ENCODE measurements around the gene BAHD1.

BAHD1 gene

DNA sequence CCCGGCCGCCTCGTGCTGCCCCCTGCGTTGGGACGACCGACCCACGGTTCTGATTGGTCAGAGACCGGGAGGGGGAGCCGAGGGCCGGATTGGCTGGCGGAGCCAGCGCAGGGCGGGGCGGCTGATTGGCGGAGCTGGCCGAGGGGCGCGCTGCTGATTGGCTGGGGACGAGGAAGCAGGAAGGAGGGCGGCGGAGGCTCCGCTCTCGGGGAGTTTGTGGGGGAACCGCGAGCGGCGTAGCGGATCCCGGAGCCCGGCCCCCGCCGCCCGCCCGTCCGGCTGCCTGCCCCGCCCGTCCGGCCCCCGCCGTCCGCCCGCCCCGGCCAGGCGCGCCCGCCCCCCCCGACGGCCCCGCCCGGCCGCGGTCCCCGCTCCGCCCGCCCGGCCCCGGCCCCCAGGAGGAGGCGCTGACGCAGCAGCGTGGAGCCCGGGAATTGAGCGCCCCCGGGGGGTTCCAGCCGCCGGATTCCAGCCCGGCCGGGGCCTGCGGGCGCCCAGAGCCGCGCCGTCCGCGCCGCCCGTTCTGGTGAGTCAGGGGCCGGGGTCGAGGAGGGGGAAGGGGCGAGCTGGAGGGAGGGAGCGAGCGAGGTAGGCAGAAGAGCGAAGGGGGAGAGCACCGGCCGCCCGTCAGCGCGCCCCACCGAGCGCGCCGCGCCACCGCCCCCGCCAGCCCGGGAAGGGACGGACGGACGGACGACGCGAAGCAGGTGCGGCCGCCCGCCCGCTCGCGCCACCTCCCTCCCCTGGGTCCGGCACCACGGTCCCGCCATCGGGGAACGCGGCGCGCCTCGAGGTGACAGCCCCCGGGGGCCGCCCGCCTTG is at the start of gene BAHD1:
Gene BAHD1 (plus strand): TSS at position 211 of the 822 bp plus-strand sequence. CDS start 17,512 bp downstream, outside the sequence.
- peak; percentile 99 for DNase-seq (ENCODE audit: low spot score)

DNA sequence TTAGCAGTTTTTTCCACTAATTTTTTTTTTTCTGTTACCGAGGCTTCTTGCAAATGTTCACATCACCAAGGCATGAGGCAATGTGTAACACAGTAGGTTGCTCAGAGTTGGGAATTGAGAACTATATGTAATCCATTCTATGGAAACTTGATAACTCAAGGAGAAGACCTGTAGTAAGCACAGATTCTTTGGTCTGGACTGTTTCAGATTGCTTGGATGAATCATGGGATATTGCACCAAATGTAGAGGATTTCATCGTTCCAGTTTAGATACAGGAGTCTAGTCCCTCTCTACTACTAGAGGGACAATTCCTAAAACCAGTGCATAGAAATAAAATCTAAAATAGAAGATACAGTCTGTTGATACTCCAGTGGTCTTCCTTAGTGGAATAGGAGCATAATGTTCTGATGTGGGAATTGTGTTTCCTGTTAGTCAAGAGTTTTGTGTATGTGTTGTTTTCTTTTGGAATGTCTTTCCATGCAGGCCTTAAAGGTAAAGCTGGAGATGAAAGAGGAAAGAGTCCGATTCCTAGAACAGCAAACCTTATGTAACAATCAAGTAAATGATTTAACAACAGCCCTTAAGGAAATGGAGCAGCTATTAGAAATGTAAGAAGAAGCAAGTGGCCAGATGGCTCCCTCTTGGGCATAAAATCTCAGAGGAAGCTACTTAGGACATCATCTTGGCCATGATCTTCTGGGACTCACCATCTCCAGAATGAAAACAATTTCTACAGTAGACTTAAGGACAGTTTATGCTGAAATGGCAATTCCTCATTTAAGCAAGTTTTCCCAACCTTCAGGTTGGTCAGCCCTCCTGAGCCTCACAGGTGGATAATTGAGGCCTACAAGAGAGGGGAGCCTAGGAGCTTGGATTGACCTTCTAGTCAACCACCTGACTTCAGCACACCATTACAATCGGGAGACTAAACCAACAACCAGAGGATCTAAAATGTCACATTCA is 47.5 kb upstream of the BAHD1 start:
- DNase-seq (ENCODE audit: low spot score), result no peak

DNA sequence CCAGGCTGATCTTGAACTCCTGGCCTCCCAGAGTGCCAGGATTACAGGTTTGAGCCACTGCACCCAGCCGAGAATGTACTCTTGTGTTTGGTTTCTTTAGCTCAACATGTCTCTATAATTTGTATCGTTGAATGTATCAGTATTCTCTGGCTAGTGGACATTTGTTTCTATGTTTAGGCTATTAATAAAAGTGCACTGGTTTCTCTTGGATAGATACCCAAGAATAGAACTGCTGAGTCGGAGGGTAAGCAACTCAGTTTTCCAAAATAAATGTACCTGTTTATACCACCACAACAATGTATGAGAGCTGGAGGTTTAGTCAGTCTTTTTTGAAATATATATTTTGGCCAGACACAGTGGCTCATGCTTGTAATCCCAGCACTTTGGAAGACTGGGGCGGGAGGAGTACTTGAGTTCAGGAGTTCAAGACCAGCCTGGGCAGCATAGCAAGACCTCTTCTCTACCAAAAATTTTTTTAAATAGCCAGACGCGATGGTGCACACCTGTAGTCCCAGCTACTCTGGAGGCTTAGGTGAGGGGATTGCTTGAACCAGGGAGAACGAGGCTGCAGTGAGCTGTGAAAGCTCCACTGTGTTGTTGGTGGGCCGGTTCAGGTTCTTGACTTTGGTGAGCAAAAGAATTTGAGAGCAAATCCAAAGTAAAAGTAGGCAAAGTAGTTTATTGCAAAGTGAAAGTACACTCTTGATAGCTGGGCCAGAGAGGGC is 42.9 kb upstream of the BAHD1 start:
- no peak for DNase-seq (ENCODE audit: low spot score)

DNA sequence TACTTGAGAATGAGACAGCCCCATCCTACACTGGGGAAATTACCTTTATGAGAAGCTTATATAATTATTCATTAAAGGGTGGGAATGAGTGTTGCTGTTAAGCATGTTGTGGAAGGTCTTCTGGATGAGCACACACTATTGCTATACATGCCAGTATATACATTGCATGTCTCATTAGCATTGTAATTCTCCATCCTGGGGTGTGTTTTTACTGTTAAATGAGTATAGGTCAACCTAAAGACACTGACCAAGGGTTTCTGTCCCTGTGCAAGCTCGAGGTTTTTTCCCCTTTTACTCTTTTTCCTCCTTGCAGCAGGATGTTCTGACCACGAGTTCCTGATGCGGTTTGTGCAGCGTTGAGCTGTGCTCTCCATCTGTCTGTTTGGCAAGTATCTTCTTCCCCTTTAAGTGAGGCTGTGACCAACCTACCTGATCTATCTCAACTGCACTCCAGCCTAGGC is 42.3 kb upstream of the BAHD1 start:
- DNase-seq (ENCODE audit: low spot score), result no peak

DNA sequence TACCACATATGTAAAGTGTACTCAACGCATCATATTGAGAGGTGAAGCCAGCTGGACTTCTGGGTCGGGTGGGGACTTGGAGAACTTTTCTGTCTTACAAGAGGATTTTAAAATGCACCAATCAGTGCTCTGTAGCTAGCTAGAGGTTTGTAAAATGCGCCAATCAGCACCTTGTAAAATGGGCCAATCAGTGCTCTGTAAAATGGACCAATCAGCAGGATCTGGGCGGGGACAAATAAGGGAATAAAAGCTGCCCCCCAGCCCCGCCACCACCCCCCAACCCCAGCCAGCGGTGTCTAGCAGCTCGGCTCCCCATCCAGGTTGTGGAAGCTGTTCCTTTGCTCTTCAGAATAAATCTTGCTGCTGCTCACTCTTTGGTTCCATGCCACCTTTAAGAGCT is 41.4 kb upstream of the BAHD1 start:
- DNase-seq (ENCODE audit: low spot score), result no peak

DNA sequence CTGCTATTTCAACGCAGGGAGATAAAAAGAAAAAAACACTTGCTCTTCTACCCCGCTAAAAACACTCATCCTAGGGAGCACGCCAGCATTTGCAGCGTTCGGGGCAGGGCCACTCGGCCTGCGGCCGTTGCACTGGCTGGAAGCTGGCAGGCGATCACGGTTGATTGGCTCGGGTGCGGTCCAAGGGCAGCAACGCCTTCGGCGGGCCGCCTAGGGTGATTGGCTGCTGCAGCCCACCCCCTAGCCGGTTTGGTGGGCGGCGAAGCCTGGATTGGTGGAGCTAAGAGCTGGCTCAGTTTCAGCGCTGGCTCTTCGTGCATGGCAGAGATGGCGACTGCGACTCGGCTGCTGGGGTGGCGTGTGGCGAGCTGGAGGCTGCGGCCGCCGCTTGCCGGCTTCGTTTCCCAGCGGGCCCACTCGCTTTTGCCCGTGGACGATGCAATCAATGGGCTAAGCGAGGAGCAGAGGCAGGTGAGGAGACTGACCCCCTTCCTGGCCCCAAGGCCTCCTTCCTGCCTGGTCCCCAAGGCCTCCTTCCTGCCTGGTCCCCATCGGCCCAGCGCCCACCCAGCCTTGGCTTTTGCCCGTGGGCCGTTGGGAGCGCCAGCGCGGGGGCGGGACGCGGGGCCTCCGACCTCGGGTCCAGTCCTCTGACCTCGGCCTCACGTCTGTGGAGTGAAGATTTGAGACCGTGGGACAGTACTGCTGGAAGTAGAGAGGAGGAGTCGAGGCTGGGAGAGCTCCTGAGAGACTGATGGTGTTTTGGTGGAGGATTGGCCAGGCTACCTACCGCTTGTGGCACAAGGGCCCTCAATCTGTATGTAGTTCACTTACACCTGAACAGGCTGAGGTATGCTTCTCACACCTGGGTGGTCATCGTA is 35.0 kb upstream of the BAHD1 start, which contains the start of gene IVD:
Gene IVD (plus strand): TSS at position 295 of the 881 bp plus-strand sequence. CDS start 33 bp downstream, at position 328.
- DNase-seq (ENCODE audit: low spot score), result peak; percentile 100

DNA sequence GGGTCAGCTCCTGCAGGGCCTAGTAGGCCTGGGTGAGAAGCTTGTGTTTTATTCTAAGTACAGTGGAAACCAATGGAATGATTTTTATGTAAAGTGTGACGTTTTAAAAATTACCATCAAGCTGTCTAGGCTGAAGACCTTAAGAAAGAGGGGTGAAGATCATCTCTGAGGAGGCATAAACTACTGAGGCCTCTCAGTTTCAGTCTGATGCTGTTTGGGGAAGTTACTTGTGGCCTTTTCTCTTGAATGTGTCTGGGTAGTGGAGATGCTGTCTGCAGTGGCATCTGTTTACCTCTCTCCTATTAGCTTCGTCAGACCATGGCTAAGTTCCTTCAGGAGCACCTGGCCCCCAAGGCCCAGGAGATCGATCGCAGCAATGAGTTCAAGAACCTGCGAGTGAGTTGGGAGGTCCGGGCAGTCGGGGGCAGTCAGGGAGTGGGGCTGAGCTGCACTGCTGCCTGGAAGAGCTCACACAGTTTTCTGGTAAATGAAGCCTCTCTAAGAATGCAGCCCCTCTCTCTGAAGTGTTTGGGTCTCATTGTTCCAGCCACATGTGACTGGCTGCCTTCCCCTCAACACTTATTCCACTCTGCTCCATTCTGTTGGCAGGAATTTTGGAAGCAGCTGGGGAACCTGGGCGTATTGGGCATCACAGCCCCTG is 33.3 kb upstream of the BAHD1 start:
- DNase-seq (ENCODE audit: low spot score), result no peak

GRCh38 chr15:40409366-40409765 is 31.4 kb upstream of the BAHD1 start:
- no peak for DNase-seq (ENCODE audit: low spot score)

GRCh38 chr15:40410476-40410875 is 30.3 kb upstream of the BAHD1 start:
- no peak for DNase-seq (ENCODE audit: low spot score)

GRCh38 chr15:40412095-40412759 is 28.5 kb upstream of the BAHD1 start:
- no peak for DNase-seq (ENCODE audit: low spot score)

GRCh38 chr15:40413036-40413435 is 27.7 kb upstream of the BAHD1 start:
- no peak for DNase-seq (ENCODE audit: low spot score)

GRCh38 chr15:40414816-40415215 is 25.9 kb upstream of the BAHD1 start:
- no peak for DNase-seq (ENCODE audit: low spot score)

- no peak for DNase-seq (ENCODE audit: low spot score)
Measured at GRCh38 chr15:40415226-40415625, 25.5 kb upstream of the BAHD1 start.

DNA sequence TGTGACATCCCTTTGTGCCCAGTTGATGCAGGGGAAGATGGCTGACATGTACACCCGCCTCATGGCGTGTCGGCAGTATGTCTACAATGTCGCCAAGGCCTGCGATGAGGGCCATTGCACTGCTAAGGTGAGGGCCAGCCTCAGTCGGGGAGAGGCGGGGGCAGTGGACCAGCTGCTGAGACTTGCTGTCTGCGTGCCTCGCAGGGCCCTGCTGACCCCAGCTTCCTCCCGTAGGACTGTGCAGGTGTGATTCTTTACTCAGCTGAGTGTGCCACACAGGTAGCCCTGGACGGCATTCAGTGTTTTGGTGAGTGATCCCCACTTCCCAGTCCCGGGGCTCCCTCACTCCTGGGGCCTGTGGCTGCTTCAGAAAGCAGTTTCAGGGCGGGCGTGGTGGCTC is 24.7 kb upstream of the BAHD1 start:
- DNase-seq (ENCODE audit: low spot score), result no peak

DNA sequence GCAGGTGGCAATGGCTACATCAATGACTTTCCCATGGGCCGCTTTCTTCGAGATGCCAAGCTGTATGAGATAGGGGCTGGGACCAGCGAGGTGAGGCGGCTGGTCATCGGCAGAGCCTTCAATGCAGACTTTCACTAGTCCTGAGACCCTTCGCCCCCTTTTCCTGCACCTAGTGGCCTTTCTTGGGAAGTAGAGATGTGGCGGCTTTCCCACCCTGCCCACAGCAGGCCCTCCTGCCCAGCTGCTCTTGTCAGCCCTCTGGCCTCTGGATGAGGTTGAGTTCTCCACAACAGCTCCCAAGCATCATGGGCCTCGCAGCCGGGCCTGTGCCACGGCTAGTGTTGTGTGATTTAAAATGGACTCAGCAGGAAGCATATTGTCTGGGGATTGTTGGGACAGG is 22.6 kb upstream of the BAHD1 start:
- no peak for DNase-seq (ENCODE audit: low spot score)

DNA sequence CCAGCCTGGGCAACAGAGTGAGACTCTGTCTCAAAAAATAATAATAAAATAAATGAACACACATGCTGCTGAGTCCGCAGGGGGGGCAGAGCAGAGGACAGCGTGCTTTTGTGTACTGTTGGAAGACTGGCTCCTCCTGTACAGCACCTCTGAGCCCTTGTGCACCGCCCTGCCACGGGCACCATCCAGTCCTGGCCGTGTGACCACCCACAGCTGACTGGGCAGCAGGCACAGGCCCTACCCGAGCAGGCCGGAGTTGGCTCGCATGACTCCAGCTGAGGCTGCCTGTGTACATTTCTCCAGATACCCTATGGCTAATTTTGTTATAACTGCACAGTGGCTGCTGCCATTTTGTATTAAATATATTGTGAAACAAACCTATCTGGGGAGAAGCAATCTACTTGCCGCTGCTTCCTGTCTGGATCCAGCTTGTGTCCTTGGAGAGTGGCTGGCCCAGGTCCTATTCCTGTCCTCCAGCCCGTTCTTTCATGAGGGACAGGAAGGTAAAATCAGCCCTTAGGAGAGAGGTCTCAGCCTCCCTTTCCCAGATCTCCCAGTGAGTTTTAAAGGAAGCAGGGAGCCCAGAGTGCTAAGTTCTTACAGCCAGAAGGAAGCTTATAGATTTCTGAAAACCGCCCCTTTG is 20.6 kb upstream of the BAHD1 start:
- no peak for DNase-seq (ENCODE audit: low spot score)

- no peak for DNase-seq (ENCODE audit: low spot score)
Measured at GRCh38 chr15:40420793-40421192, 20.0 kb upstream of the BAHD1 start.

DNA sequence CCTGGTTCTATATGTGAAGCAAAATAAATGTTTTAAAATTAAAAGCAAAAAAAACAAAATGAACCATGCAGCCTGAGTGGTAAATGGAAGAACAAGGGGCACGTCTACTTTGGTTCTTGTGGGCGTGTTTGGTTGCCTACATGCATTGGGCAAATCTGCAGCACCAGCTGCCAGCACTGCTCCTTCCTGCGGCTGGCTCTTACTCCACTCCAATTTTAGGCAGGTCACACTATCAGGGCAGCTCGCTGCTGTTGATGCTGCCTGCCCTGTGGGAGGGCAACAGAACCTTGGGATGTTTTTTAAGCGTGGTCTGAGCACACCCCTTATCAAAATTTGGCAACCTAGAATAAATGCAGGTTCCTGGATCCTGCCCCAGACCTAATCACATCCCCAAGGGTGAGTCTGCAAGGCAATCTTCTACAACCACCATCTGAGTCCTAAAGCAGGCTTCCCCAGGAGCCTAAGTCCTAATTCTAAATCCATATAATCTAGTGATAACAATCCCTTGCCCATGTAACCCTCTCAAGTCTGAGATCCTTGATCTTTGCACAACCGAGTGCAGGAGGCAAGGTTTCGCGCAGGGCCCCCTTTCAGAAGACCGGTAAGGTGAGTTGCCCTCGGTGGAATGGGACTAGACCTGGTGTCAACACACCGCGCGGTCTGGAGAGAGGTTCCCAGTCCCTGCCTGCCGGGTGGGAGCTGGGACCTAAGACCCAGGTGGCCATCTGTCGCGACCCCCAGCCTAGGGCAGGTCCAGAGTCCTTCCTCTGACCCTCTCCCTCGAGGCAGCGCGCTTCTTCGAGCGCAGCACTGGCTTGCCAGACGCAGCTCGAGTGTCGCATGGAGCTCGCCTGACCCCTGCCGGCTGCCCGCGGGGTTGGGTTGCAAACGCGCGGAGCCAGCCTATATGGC is 19.3 kb upstream of the BAHD1 start:
- peak; percentile 93 for DNase-seq (ENCODE audit: low spot score)
